ENCODE data around the gene JMJD1C. TPM values are rescaled to one million over a fixed set of nuclear protein-coding genes. Genes with fewer than 3 reads are reported as not detected.
"Not testable (repeated sequence)": the region's sequence is repeated elsewhere in the genome, so short reads cannot be mapped to it uniquely, and the experiment has no call there.

Gene JMJD1C
- total RNA-seq, 1 donor from 2014 or later, result 83.7 TPM

- no peaks in the 10 kb centered on the region for H3K27me3 Mint-ChIP-seq (ENCODE audit: unreplicated experiment)
- TF ChIP-seq CTCF (IDR thresholded peaks at IDR 0.05; ENCODE audit: unreplicated experiment), result no peak
- no peak overlapping the region for H3K27ac Mint-ChIP-seq (ENCODE audit: unreplicated experiment)
- DNase-seq (ENCODE audit: low spot score), result no peak
- no peaks in the 10 kb centered on the region for H3K36me3 Mint-ChIP-seq (ENCODE audit: low read depth, unreplicated experiment)
- H3K4me1 Mint-ChIP-seq (ENCODE audit: unreplicated experiment), result peaks cover 6% of the 10 kb centered on the region
- no peak overlapping the region for H3K4me3 Mint-ChIP-seq (ENCODE audit: unreplicated experiment)
- H3K9me3 Mint-ChIP-seq (ENCODE audit: unreplicated experiment), result no peaks in the 10 kb centered on the region
Observed at GRCh38 chr10:63498665-63499064, 32.9 kb upstream of the JMJD1C start.

- DNase-seq (ENCODE audit: low spot score), result no peak
- no peaks in the 10 kb centered on the region for H3K27me3 Mint-ChIP-seq (ENCODE audit: unreplicated experiment)
- H3K4me1 Mint-ChIP-seq (ENCODE audit: unreplicated experiment), result peaks cover 6% of the 10 kb centered on the region
- no peak for TF ChIP-seq CTCF (IDR thresholded peaks at IDR 0.05; ENCODE audit: unreplicated experiment)
- no peaks in the 10 kb centered on the region for H3K36me3 Mint-ChIP-seq (ENCODE audit: low read depth, unreplicated experiment)
- no peaks in the 10 kb centered on the region for H3K9me3 Mint-ChIP-seq (ENCODE audit: unreplicated experiment)
- no peak overlapping the region for H3K4me3 Mint-ChIP-seq (ENCODE audit: unreplicated experiment)
- H3K27ac Mint-ChIP-seq (ENCODE audit: unreplicated experiment), result no peak overlapping the region
Observed at GRCh38 chr10:63497321-63497720, 31.5 kb upstream of the JMJD1C start.

- H3K4me3 Mint-ChIP-seq (ENCODE audit: unreplicated experiment), result no peak overlapping the region
Observed at GRCh38 chr10:63496561-63496960, 30.8 kb upstream of the JMJD1C start.

GRCh38 chr10:63494951-63495350 is 29.2 kb upstream of the JMJD1C start:
- H3K9me3 Mint-ChIP-seq (ENCODE audit: unreplicated experiment), result no peaks in the 10 kb centered on the region
- no peak for TF ChIP-seq CTCF (IDR thresholded peaks at IDR 0.05; ENCODE audit: unreplicated experiment)
- no peak overlapping the region for H3K4me3 Mint-ChIP-seq (ENCODE audit: unreplicated experiment)
- peaks cover 8% of the 10 kb centered on the region for H3K4me1 Mint-ChIP-seq (ENCODE audit: unreplicated experiment)
- H3K36me3 Mint-ChIP-seq (ENCODE audit: low read depth, unreplicated experiment), result no peaks in the 10 kb centered on the region
- no peak for DNase-seq (ENCODE audit: low spot score)
- no peak overlapping the region for H3K27ac Mint-ChIP-seq (ENCODE audit: unreplicated experiment)
- no peaks in the 10 kb centered on the region for H3K27me3 Mint-ChIP-seq (ENCODE audit: unreplicated experiment)

More at GRCh38 chr10:63496561-63496960, 30.8 kb upstream of the JMJD1C start:
- DNase-seq (ENCODE audit: low spot score), result no peak
- Mint-ChIP-seq H3K36me3 (ENCODE audit: low read depth, unreplicated experiment) (no peaks in the 10 kb centered on the region), H3K27ac (ENCODE audit: unreplicated experiment) (peak overlapping the region; percentile 18), H3K4me1 (ENCODE audit: unreplicated experiment) (peaks cover 8% of the 10 kb centered on the region), H3K27me3 (ENCODE audit: unreplicated experiment) (no peaks in the 10 kb centered on the region), H3K9me3 (ENCODE audit: unreplicated experiment) (no peaks in the 10 kb centered on the region)
- no peak for TF ChIP-seq CTCF (IDR thresholded peaks at IDR 0.05; ENCODE audit: unreplicated experiment)

GRCh38 chr10:63493004-63493403 is 27.2 kb upstream of the JMJD1C start:
- DNase-seq (ENCODE audit: low spot score), result no peak
- H3K36me3 Mint-ChIP-seq (ENCODE audit: low read depth, unreplicated experiment), result no peaks in the 10 kb centered on the region
- H3K9me3 Mint-ChIP-seq (ENCODE audit: unreplicated experiment), result no peaks in the 10 kb centered on the region
- peaks cover 2% of the 10 kb centered on the region for H3K4me1 Mint-ChIP-seq (ENCODE audit: unreplicated experiment)
- no peak for TF ChIP-seq CTCF (IDR thresholded peaks at IDR 0.05; ENCODE audit: unreplicated experiment)
- no peaks in the 10 kb centered on the region for H3K27me3 Mint-ChIP-seq (ENCODE audit: unreplicated experiment)
- no peak overlapping the region for H3K27ac Mint-ChIP-seq (ENCODE audit: unreplicated experiment)
- no peak overlapping the region for H3K4me3 Mint-ChIP-seq (ENCODE audit: unreplicated experiment)

GRCh38 chr10:63492317-63492690 is 26.5 kb upstream of the JMJD1C start:
- H3K4me1 Mint-ChIP-seq (ENCODE audit: unreplicated experiment); H3K4me3 Mint-ChIP-seq (ENCODE audit: unreplicated experiment); H3K27ac Mint-ChIP-seq (ENCODE audit: unreplicated experiment); DNase-seq (ENCODE audit: low spot score); H3K36me3 Mint-ChIP-seq (ENCODE audit: low read depth, unreplicated experiment); H3K9me3 Mint-ChIP-seq (ENCODE audit: unreplicated experiment); H3K27me3 Mint-ChIP-seq (ENCODE audit: unreplicated experiment): not testable (repeated sequence)
